HCT116 (cell line): ENCODE measurements around the gene MPI. TPM values are rescaled to one million over a fixed set of nuclear protein-coding genes. Genes with fewer than 3 reads are reported as not detected.

Source experiments
- ATAC-seq: fragments of 200-7000 bp; cut with Tn5 transposase; 2 replicates; pipeline ENCODE4 v1.9.1; 2020; ENCODE audit warnings: mild to moderate bottlenecking, moderate library complexity
- BruUV-seq: library from RNA; stranded (reverse); fragments of 400-500 nt; replicated peaks from 2 replicates; lab custom pipeline; 2021; lab: Mats Ljungman, UMichigan
- CTCF ChIA-PET: fragments of 300-600 bp; sonication (Branson Sonifier 250); formaldehyde crosslinking; loops from one replicate; lab custom pipeline; 2021; ENCODE audit warnings: antibody characterized with exemption; lab: Charles Lee
- POLR2A ChIA-PET: fragments of 300-600, 350-600 bp; sonication (Branson Sonifier 250); formaldehyde crosslinking; loops from one replicate; lab custom pipeline; 2021; ENCODE audit warnings: antibody characterized with exemption; lab: Charles Lee
- RAD21 ChIA-PET, 2 experiments: fragments of 300-600 bp; sonication (Branson Sonifier 250); formaldehyde crosslinking; loops; one replicate each; lab custom pipeline; 2023; ENCODE audit warnings: low total read pairs in 2 of 2; ENCODE audit not compliant: uncharacterized antibody in 2 of 2, unreplicated experiment in 2 of 2, low non-redundant PET in 1 of 2; lab: Charles Lee
- DNase-seq: peaks from one replicate; pipeline ENCODE4 v3.0.0-alpha.2; 2010; ENCODE audit warnings: low read depth, low spot score
- H2AFZ ChIP-seq: fragments of 200-600 bp; shearing (Covaris generic), sonication (generic); 2 replicates; pipeline ENCODE4 v1.6.1; 2017; ENCODE audit warnings: low read depth, mixed run types, mixed read lengths, antibody characterized with exemption, low read length; ENCODE audit not compliant: poor library complexity, severe bottlenecking
- H3K27ac ChIP-seq: 2 replicates; pipeline ENCODE4 v1.5.1; 2012; ENCODE audit warnings: low read depth, low read length
- H3K27me3 ChIP-seq: fragments of 200-600 bp; sonication (generic); 2 replicates; pipeline ENCODE4 v1.6.1; 2016; ENCODE audit warnings: mixed run types, low read length, mixed read lengths; ENCODE audit not compliant: insufficient read depth
- H3K36me3 ChIP-seq, 2 experiments: fragments of 200-500 bp in 1 of 2; fragments of 200-600 bp in 1 of 2; sonication (Bioruptor generic) in 1 of 2; sonication (generic) in 1 of 2; 2 replicates each; pipeline versions ENCODE4 v1.5.1 to v1.6.1; 2014 to 2016; ENCODE audit warnings: low read length in 2 of 2, inconsistent platforms in 1 of 2, mixed read lengths in 1 of 2, mixed run types in 1 of 2; ENCODE audit not compliant: insufficient read depth in 2 of 2, control insufficient read depth in 1 of 2
- H3K4me1 ChIP-seq, 2 experiments: fragments of 200-600 bp in 1 of 2; sonication (generic) in 1 of 2; 2 replicates each; pipeline versions ENCODE4 v1.5.1 to v1.6.1; 2012 to 2017; ENCODE audit warnings: low read length in 2 of 2, inconsistent platforms in 1 of 2, mild to moderate bottlenecking in 1 of 2, mixed read lengths in 1 of 2, mixed run types in 1 of 2, moderate library complexity in 1 of 2; ENCODE audit not compliant: insufficient read depth in 2 of 2, control insufficient read depth in 1 of 2
- H3K4me2 ChIP-seq: fragments of 200-600 bp; sonication (generic); 2 replicates; pipeline ENCODE4 v1.6.1; 2017; ENCODE audit warnings: mixed run types, low read length, mixed read lengths
- H3K4me3 ChIP-seq, 2 experiments: fragments of 200-600 bp in 1 of 2; sonication (generic) in 1 of 2; replicated peaks in 1 of 2; 2 replicates each; pipeline ENCODE4 v1.5.1; 2011 to 2016; ENCODE audit warnings: low read length in 2 of 2, control low read depth in 1 of 2, low read depth in 1 of 2, mild to moderate bottlenecking in 1 of 2, mixed read lengths in 1 of 2, mixed run types in 1 of 2
- H3K79me2 ChIP-seq: fragments of 200-600 bp; sonication (generic); 2 replicates; pipeline ENCODE4 v1.6.1; 2017; ENCODE audit warnings: mild to moderate bottlenecking, mixed run types, low read length, moderate library complexity, mixed read lengths; ENCODE audit not compliant: insufficient read depth
- H3K9ac ChIP-seq: fragments of 200-600 bp; sonication (generic); 2 replicates; pipeline ENCODE4 v1.6.1; 2016; ENCODE audit warnings: low read length, mixed read lengths
- H3K9me2 ChIP-seq: fragments of 200-600 bp; sonication (generic), shearing (Covaris generic); 2 replicates; pipeline ENCODE4 v1.6.1; 2017; ENCODE audit warnings: mixed run types, mild to moderate bottlenecking, moderate library complexity; ENCODE audit not compliant: insufficient read depth
- H3K9me3 ChIP-seq, 2 experiments: fragments of 200-500 bp in 1 of 2; fragments of 200-600 bp in 1 of 2; sonication (Bioruptor generic) in 1 of 2; sonication (generic) in 1 of 2; 2 replicates each; pipeline ENCODE4 v1.6.1; 2014 to 2017; ENCODE audit warnings: low read length in 2 of 2, mixed read lengths in 2 of 2, inconsistent platforms in 1 of 2, low read depth in 1 of 2, mild to moderate bottlenecking in 1 of 2, mixed run types in 1 of 2, moderate library complexity in 1 of 2; ENCODE audit not compliant: control insufficient read depth in 1 of 2, insufficient read depth in 1 of 2
- H4K20me1 ChIP-seq: fragments of 200-600 bp; sonication (generic), shearing (Covaris generic); 2 replicates; pipeline ENCODE4 v1.6.1; 2017; ENCODE audit warnings: mixed run types, mild to moderate bottlenecking, moderate library complexity; ENCODE audit not compliant: insufficient read depth
- CEBPB ChIP-seq: IDR thresholded peaks from 2 replicates; pipeline ENCODE4 v1.6.1; 2012; ENCODE audit warnings: low read depth
- EZH2phosphoT487 ChIP-seq: fragments of 200-600 bp; IDR thresholded peaks from 2 replicates; pipeline ENCODE4 v1.6.1; 2018; ENCODE audit warnings: antibody characterized with exemption, borderline replicate concordance
- FOSL1 ChIP-seq: IDR thresholded peaks from 2 replicates; pipeline ENCODE4 v1.6.1; 2012; ENCODE audit warnings: low read depth
- SP1 ChIP-seq: IDR thresholded peaks from 2 replicates; pipeline ENCODE4 v1.6.1; 2012; ENCODE audit warnings: low read depth
- ZFX ChIP-seq: fragments of 450-650 bp; IDR thresholded peaks from 2 replicates; pipeline ENCODE4 v1.6.1; 2017
- ZNF274 ChIP-seq: fragments of 200-500 bp; sonication (Bioruptor generic); IDR thresholded peaks from 2 replicates; pipeline ENCODE4 v1.6.1; 2014; ENCODE audit warnings: mild to moderate bottlenecking, low read depth, low read length, inconsistent platforms
- intact Hi-C: fragments of 100-400 bp; cut with micrococcal nuclease; formaldehyde crosslinking; loops from 2 replicates; pipeline ENCODE4 v1.10.0; 2022
- total RNA-seq: library from RNA; stranded (reverse); gene quantifications from one replicate; pipeline ENCODE4 v1.2.1, GENCODE V29; 2021; ENCODE audit not compliant: unreplicated experiment
- TF ChIP-seq, protein P1 (sequence below), 3 experiments: fragments of 200-600 bp in 1 of 3; sonication (generic) in 1 of 3; IDR thresholded peaks in 2 of 3; conservative IDR thresholded peaks in 1 of 3; 2 replicates each; pipeline ENCODE4 v1.5.1; 2012 to 2017; ENCODE audit warnings: low read depth in 2 of 3, low read length in 2 of 3, antibody characterized with exemption in 1 of 3, borderline replicate concordance in 1 of 3, control low read depth in 1 of 3, mild to moderate bottlenecking in 1 of 3, mixed read lengths in 1 of 3, mixed run types in 1 of 3, moderate library complexity in 1 of 3; ENCODE audit not compliant: insufficient read depth in 1 of 3
- TF ChIP-seq, protein P2 (sequence below): IDR thresholded peaks from 2 replicates; pipeline ENCODE4 v1.6.1; 2012
- TF ChIP-seq, protein P3 (sequence below): IDR thresholded peaks from 2 replicates; pipeline ENCODE4 v1.6.1; 2011; ENCODE audit warnings: mild to moderate bottlenecking, low read length, moderate library complexity; ENCODE audit not compliant: insufficient replicate concordance; ENCODE audit errors: extremely low read depth

MPI gene
- total RNA-seq, 1 experiment from 2014 or later = 49.7 TPM

GRCh38 chr15:74902295-74903075 is 12.6 kb downstream of the MPI start:
- Histone ChIP-seq H3K9me2 (no peaks in the 10 kb centered on the region), H3K4me1 (peaks cover 8 to 15% of the 10 kb centered on the region in 2 experiments; a peak in 2 of 4 replicates), H3K9me3 (no peaks in the 10 kb centered on the region), H3K4me3 (no peak overlapping the region), H3K4me2 (no peak overlapping the region), H3K79me2 (peaks cover 19% of the 10 kb centered on the region), H3K9ac (no peak overlapping the region), H2AFZ (no peak overlapping the region), H3K27ac (0 out of 2 replicates have a peak overlapping the region, but pooled peaks have one; percentile 1), H3K27me3 (no peaks in the 10 kb centered on the region), H3K36me3 (peaks cover 11 to 35% of the 10 kb centered on the region in 2 experiments; a peak in 3 of 4 replicates), H4K20me1 (no peaks in the 10 kb centered on the region; the same call in 1 of the 2 replicates)
- BruUV-seq = no TSS peak
- RAD21 ChIA-PET = interaction anchor here (0.6 to 1.1 kb wide), 5 partner anchors 18 to 132 kb away, joined by 3 to 5 read pairs (median 3); partner anchors contain the start of gene ULK3 (in 1 of the 2)
- intact Hi-C loops = no loop called here
- TF ChIP-seq ZFX (no peak), CEBPB (no peak), EZH2phosphoT487 (no peak), SP1 (no peak), FOSL1 (no peak), ZNF274 (no peak)
- TF ChIP-seq, protein P1, sequence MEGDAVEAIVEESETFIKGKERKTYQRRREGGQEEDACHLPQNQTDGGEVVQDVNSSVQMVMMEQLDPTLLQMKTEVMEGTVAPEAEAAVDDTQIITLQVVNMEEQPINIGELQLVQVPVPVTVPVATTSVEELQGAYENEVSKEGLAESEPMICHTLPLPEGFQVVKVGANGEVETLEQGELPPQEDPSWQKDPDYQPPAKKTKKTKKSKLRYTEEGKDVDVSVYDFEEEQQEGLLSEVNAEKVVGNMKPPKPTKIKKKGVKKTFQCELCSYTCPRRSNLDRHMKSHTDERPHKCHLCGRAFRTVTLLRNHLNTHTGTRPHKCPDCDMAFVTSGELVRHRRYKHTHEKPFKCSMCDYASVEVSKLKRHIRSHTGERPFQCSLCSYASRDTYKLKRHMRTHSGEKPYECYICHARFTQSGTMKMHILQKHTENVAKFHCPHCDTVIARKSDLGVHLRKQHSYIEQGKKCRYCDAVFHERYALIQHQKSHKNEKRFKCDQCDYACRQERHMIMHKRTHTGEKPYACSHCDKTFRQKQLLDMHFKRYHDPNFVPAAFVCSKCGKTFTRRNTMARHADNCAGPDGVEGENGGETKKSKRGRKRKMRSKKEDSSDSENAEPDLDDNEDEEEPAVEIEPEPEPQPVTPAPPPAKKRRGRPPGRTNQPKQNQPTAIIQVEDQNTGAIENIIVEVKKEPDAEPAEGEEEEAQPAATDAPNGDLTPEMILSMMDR (IDR thresholded peaks at IDR 0.05 in 2 of 3, conservative IDR thresholded peaks at IDR 0.05 in 1 of 3; ENCODE audit: borderline replicate concordance in 1 of 3, insufficient read depth in 1 of 3, low read depth in 2 of 3, low read length in 2 of 3) = no peak
- TF ChIP-seq, protein P2, sequence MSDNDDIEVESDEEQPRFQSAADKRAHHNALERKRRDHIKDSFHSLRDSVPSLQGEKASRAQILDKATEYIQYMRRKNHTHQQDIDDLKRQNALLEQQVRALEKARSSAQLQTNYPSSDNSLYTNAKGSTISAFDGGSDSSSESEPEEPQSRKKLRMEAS = no peak
- TF ChIP-seq, protein P3, sequence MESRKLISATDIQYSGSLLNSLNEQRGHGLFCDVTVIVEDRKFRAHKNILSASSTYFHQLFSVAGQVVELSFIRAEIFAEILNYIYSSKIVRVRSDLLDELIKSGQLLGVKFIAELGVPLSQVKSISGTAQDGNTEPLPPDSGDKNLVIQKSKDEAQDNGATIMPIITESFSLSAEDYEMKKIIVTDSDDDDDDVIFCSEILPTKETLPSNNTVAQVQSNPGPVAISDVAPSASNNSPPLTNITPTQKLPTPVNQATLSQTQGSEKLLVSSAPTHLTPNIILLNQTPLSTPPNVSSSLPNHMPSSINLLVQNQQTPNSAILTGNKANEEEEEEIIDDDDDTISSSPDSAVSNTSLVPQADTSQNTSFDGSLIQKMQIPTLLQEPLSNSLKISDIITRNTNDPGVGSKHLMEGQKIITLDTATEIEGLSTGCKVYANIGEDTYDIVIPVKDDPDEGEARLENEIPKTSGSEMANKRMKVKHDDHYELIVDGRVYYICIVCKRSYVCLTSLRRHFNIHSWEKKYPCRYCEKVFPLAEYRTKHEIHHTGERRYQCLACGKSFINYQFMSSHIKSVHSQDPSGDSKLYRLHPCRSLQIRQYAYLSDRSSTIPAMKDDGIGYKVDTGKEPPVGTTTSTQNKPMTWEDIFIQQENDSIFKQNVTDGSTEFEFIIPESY = no peak
- CTCF ChIA-PET = interaction anchor here (0.7 to 2.5 kb wide), 24 partner anchors 7 to 406 kb away, joined by 3 to 32 read pairs (median 5); partner anchors contain the start of genes MPI, SCAMP2 and ULK3
- DNase-seq = no peak
- POLR2A ChIA-PET = interaction anchor here (1.1 to 1.4 kb wide), 2 partner anchors 8 to 35 kb away, joined by 3 to 5 read pairs; partner anchors contain the start of gene COX5A
- no peak for ATAC-seq
